Colonic mucosa (tissue), 4 donors: ENCODE results near the gene FDX1. TPM values are rescaled to one million over a fixed set of nuclear protein-coding genes. Genes with fewer than 3 reads are reported as not detected.

Source experiments
- DNase-seq: peaks from one replicate; pipeline ENCODE4 v3.0.0-alpha.2; 2020
- H3K27ac ChIP-seq: fragments of 200-600 bp; one replicate; pipeline ENCODE4 v1.8.0; 2021
- H3K27me3 ChIP-seq: fragments of 200-600 bp; one replicate; pipeline ENCODE4 v1.8.0; 2021
- H3K36me3 ChIP-seq: fragments of 200-600 bp; one replicate; pipeline ENCODE4 v1.8.0; 2021
- H3K4me1 ChIP-seq: fragments of 200-600 bp; one replicate; pipeline ENCODE4 v1.8.0; 2021; ENCODE audit warnings: mild to moderate bottlenecking
- H3K4me3 ChIP-seq: fragments of 200-600 bp; one replicate; pipeline ENCODE4 v1.8.0; 2021
- H3K9ac ChIP-seq, 2 donors: one replicate each; pipeline ENCODE4 v1.7.0; 2013; ENCODE audit warnings: control low read depth in 2 of 2, low read depth in 2 of 2, low read length in 2 of 2
- H3K9me3 ChIP-seq: fragments of 200-600 bp; one replicate; pipeline ENCODE4 v1.8.0; 2021
- CTCF ChIP-seq: fragments of 200-600 bp; IDR thresholded peaks from one replicate; pipeline ENCODE4 v1.8.0; 2022; ENCODE audit warnings: antibody characterized with exemption, mild to moderate bottlenecking
- intact Hi-C: fragments of 100-400 bp; cut with DNase I; formaldehyde crosslinking; loops from one replicate; pipeline ENCODE4 v1.14.1; 2022
- total RNA-seq, 2 donors: library from RNA; stranded (reverse); fragmentation: NEBNext Ultra II Directional in 1 of 2; extraction: Animal tissue kit (Norgen Biotek cat#: 25700) in 1 of 2; gene quantifications; one replicate each; pipeline ENCODE4 v1.2.1, GENCODE V29; 2021
- donor health status: healthy.
- donor health status: DM: no; HTN: no; CAD: no.
- donor health status: DM: no; HTN: no; CAD: no.

Gene FDX1
- total RNA-seq, 2 donors from 2014 or later, result 19.0 to 23.7 TPM

DNA sequence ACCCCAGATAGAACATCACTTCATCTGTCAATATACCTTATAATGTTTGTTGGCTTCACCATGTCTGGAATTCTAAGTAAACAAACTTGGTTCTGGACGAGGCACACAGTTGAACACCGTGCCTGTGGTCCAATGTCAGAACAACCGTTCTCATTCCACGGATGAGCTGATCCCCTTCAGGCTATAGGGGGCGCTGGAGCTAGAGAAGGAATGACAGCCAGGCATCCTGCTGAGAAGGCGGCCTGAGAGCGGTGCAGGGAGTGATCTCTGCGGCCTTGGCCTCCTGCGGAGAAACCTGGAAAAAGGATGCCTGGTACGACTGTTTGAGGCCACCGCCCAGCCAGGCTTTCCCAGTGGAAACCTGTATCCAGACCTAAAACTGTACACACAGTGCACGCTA, 48.7 kb downstream of the FDX1 start:
- Histone ChIP-seq H3K27ac (no peak overlapping the region), H3K4me1 (no peaks in the 10 kb centered on the region), H3K27me3 (no peaks in the 10 kb centered on the region), H3K9ac (no peak overlapping the region), H3K4me3 (no peak overlapping the region), H3K36me3 (no peaks in the 10 kb centered on the region), H3K9me3 (no peaks in the 10 kb centered on the region)
- DNase-seq, result no peak
- intact Hi-C loops, result no loop called here
- TF ChIP-seq CTCF, result no peak

DNA sequence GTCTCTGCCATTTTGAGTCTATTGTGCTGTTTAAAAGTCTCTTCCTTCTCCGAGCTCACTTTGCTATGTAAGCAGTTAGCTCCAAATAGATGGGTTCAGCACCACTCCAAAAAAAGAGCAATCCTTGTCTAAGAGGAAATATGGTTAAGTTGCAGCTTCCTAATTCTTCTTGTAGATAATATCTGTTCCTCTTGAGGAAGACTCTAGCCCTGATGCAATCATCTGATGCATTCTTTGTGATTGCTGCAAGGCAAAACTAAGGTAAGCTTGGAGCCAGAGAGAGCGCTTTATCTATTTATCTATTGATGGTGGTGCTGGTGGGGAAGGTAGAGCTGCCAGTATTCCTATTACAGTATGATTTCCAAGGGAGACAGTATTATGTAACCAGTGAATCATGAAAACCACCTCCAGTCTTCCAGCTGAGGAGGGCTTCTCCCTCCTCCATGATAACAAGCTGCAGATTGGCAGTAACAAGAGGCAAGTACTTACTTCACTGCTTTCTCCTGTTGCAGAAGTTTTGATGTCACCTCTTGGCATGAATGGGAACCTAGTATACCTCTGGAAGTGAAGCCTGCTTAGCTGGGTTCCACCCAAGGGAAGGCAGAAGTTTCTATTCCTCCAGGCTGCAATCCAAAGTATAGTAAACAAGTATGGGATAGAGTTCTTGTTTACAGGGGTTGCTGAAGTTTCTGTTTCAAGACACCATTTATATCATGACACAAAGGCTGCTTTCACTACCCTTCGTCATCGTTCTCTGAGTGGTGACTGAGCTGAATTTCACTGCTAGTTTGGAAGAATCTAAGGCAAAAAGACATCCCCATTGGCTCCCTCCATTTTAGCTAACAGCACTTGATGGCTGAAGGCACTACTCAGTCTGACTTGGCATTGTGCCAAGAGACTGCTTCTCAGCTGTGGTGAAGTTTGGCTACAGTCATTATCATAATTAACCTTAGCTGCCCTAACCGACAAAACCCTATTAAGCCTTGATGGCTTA, 49.7 kb downstream of the FDX1 start:
- no peaks in the 10 kb centered on the region for H3K9me3 ChIP-seq
- H3K27ac ChIP-seq, result no peak overlapping the region
- no peak overlapping the region for H3K4me3 ChIP-seq
- no peak for DNase-seq
- no peaks in the 10 kb centered on the region for H3K36me3 ChIP-seq
- intact Hi-C loops, result no loop called here
- no peaks in the 10 kb centered on the region for H3K4me1 ChIP-seq
- H3K27me3 ChIP-seq, result no peaks in the 10 kb centered on the region
- H3K9ac ChIP-seq, result no peak overlapping the region
- TF ChIP-seq CTCF, result no peak

- no peak for TF ChIP-seq CTCF
- H3K27me3 ChIP-seq, result no peaks in the 10 kb centered on the region
- intact Hi-C loops, result no loop called here
- DNase-seq, result no peak
- no peak overlapping the region for H3K27ac ChIP-seq
- H3K9me3 ChIP-seq, result no peaks in the 10 kb centered on the region
- H3K9ac ChIP-seq, result no peak overlapping the region
- no peaks in the 10 kb centered on the region for H3K4me1 ChIP-seq
- no peak overlapping the region for H3K4me3 ChIP-seq
- H3K36me3 ChIP-seq, result no peaks in the 10 kb centered on the region
Observed at GRCh38 chr11:110481523-110481922, 51.8 kb downstream of the FDX1 start.

GRCh38 chr11:110486156-110486555, 56.4 kb downstream of the FDX1 start:
- no peak for TF ChIP-seq CTCF
- intact Hi-C loops, result no loop called here

GRCh38 chr11:110488446-110488845, 58.7 kb downstream of the FDX1 start:
- no peak overlapping the region for H3K27ac ChIP-seq
- H3K36me3 ChIP-seq, result no peaks in the 10 kb centered on the region
- H3K4me3 ChIP-seq, result no peak overlapping the region
- intact Hi-C loops, result no loop called here
- no peak for DNase-seq
- no peak for TF ChIP-seq CTCF
- no peak overlapping the region for H3K9ac ChIP-seq
- H3K4me1 ChIP-seq, result no peaks in the 10 kb centered on the region
- H3K27me3 ChIP-seq, result no peaks in the 10 kb centered on the region
- H3K9me3 ChIP-seq, result no peaks in the 10 kb centered on the region

More at GRCh38 chr11:110486156-110486555, 56.4 kb downstream of the FDX1 start:
- no peak for DNase-seq
- Histone ChIP-seq H3K27ac (no peak overlapping the region), H3K4me1 (no peaks in the 10 kb centered on the region), H3K4me3 (no peak overlapping the region), H3K27me3 (no peaks in the 10 kb centered on the region), H3K36me3 (no peaks in the 10 kb centered on the region), H3K9me3 (no peaks in the 10 kb centered on the region), H3K9ac (no peak overlapping the region)
